GM13977 (cell line): ENCODE measurements around the gene PPAN.

Experiments
- DNase-seq: peaks from one replicate; pipeline ENCODE4 v3.0.0; 2012; ENCODE audit warnings: low spot score
- in situ Hi-C: fragments of 300-500 bp; cut with MboI; formaldehyde crosslinking; loops from one replicate; pipeline ENCODE4 v1.12.0; 2022; ENCODE audit warnings: low sequenced_read_pairs, low pct_unique_long_range_greater_than_20kb, mixed read lengths, inconsistent platforms; ENCODE audit not compliant: unreplicated experiment
- TF ChIP-seq, protein P1 (sequence below): IDR thresholded peaks from 2 replicates; pipeline ENCODE4 v1.5.1; 2012; ENCODE audit warnings: mild to moderate bottlenecking, control low read depth; ENCODE audit not compliant: insufficient read depth; ENCODE audit errors: extremely low read depth, missing control alignments

PPAN gene

GRCh38 chr19:10113592-10113963 is 7.4 kb downstream of the PPAN start:
- in situ Hi-C loops: no loop called here
- no peak for DNase-seq
- TF ChIP-seq, protein P1, sequence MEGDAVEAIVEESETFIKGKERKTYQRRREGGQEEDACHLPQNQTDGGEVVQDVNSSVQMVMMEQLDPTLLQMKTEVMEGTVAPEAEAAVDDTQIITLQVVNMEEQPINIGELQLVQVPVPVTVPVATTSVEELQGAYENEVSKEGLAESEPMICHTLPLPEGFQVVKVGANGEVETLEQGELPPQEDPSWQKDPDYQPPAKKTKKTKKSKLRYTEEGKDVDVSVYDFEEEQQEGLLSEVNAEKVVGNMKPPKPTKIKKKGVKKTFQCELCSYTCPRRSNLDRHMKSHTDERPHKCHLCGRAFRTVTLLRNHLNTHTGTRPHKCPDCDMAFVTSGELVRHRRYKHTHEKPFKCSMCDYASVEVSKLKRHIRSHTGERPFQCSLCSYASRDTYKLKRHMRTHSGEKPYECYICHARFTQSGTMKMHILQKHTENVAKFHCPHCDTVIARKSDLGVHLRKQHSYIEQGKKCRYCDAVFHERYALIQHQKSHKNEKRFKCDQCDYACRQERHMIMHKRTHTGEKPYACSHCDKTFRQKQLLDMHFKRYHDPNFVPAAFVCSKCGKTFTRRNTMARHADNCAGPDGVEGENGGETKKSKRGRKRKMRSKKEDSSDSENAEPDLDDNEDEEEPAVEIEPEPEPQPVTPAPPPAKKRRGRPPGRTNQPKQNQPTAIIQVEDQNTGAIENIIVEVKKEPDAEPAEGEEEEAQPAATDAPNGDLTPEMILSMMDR: no peak

GRCh38 chr19:10113964-10114650 is 7.9 kb downstream of the PPAN start:
- TF ChIP-seq, protein P1: no peak
- in situ Hi-C loops: no loop called here
- no peak for DNase-seq

DNA sequence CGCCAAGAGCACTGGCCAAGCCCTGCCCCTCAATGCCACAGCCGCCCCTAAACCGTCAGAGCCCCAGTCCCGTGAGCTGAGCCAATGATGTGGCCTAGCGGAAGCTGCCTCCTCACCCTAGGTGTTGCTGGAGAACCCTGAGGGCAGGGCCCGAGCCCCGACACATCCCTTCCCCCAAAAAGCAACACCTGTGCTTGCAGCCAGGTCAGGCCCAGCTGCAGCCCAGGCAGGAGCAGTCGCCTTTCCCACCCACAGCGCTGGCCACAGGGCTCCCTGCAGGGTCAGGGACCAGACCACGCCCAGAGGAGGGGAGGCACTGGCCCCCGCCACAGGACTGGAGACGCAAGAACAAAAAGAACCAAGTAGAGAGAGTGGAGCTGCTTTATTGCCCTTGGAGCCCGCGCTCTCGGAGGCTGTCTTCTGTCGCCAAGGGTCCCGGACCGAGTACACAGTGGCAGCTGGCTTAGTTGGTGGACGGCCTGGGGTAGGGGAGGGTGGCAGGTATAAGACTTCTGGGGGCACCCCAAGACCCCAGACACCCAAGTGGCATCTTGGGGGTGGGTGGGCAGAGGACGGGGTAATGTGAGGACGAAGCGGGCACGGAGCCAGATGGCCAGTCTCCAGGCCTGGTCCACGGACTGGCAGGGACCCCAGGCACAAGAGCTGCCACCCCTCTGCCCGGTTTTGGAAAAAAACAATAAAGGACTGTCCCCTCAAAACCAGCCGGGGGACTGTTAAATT is 8.7 kb downstream of the PPAN start:
- no peak for DNase-seq
- TF ChIP-seq, protein P1: no peak
- in situ Hi-C loops: no loop called here

GRCh38 chr19:10115392-10116084 is 9.4 kb downstream of the PPAN start:
- DNase-seq: no peak
- TF ChIP-seq, protein P1: no peak
- in situ Hi-C loops: no loop called here

DNA sequence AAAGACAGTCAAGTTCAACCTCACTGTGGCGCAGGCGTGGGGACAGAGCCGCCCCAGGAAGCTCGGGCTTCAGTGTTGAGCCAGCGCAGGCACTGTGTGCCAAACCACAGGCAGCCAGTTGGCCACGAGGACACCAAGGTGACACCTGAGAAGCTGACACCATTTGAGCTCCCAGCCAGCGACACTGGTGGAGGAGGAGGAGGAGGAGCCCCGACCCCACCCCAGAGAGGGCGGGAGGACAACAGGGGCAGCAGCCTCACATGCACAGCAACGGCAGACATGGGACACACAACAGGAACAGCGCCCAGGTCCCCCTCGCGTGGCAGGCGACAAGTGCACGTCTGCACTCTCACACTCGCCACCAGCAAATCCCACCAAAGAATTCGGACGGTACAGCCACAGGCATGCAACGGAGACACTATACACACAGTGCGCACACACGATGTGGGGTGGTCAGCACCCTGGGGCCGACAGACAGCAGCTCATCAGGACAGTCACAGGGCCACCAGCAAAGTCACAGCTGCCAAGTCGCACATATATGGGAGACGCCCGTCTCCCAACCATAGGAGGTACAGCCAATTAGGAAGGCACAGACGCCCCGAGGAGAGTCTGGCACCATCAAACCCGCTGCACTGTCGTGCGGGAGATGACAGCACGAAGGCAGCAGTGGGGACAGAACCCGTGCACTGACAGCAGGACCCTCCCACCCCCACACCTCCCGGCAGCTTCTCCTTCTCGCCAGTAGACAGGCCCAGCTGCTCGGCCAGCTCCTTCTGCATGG is 10.1 kb downstream of the PPAN start:
- DNase-seq: no peak
- TF ChIP-seq, protein P1: no peak
- in situ Hi-C loops: no loop called here

DNA sequence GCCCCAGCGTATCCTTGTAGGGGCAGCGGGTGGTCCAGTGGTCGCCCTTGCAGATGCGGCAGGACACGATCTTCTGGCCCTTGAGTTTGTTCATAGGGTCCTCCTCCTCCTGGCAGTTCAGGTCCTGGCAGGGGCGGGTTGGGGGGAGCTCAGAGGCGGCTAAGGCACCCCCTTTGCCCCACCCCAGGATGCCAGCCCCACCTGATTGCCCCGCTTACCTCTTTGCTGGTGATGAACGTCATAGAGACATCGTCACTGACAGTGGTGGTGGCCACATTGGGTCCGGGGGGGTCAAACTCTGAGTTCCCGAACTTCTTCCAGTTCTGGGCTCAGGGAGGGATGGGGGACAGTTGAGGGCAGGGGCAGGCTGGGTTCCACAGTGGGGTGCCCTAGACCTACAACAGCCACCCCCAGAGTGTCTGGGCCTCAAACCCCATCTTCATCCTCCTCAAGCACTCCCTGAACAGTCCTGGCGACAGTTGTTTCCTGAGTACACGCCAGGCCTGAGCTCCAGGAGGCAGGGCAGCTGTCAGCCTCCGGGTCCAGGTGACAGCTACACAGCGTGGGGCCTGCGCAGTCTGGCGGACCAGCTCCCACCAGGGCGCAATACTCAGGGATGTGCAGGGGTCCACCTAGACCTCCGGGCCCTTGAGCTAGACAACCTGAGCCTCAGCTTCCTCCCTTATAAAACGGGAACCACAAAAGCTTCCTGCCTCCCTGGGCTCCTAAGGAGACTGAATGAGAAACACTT is 10.9 kb downstream of the PPAN start:
- in situ Hi-C loops: no loop called here
- DNase-seq: no peak
- TF ChIP-seq, protein P1: no peak
